ENCODE measurements around the gene NKX2-1. TPM values are rescaled to one million over a fixed set of nuclear protein-coding genes. Genes with fewer than 3 reads are reported as not detected.

The NKX2-1 gene
- total RNA-seq, 1 experiment from 2014 or later = not detected

DNA sequence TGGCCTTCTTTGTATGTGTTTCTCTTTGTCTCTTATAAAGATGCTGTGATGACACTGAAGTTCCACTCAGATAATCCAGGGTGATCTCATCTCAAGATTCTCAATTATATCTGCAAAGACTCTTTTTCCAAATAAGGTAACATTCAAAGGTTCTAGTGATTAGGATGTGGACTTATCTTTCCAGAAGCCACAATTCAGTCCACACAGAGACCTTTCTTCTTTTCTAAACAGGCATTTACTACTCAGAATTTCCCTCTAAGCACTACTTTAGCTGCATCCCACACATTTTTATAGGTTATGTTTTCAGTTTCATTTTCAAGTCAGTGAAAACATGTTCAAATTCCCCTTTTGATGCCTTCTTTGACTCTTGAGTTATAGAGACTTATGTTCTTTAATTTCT lies 9.0 kb upstream of the NKX2-1 start:
- intact Hi-C loops (cut with micrococcal nuclease) = no loop called here
- Histone ChIP-seq H3K4me3 (ENCODE audit: low read length) (no peak overlapping the region), H3K4me2 (ENCODE audit: low read length) (no peak overlapping the region), H3K9me2 (replicated peaks; ENCODE audit: low read length) (no peaks in the 10 kb centered on the region), H3K36me3 (ENCODE audit: low read depth, low read length) (no peaks in the 10 kb centered on the region), H3K27me3 (ENCODE audit: low read length) (peaks cover 85% of the 10 kb centered on the region), H3K79me2 (ENCODE audit: low read length) (no peaks in the 10 kb centered on the region), H3K4me1 (ENCODE audit: insufficient read depth, low read length) (no peaks in the 10 kb centered on the region), H3K27ac (ENCODE audit: low read length) (no peak overlapping the region), H3K9ac (ENCODE audit: low read length) (no peak overlapping the region), H2AFZ (ENCODE audit: low read length) (no peak overlapping the region), H3F3A (ENCODE audit: low read length, unreplicated experiment) (no peaks in the 10 kb centered on the region), H3K9me3 (ENCODE audit: low read length) (no peaks in the 10 kb centered on the region), H4K20me1 (ENCODE audit: low read length) (no peaks in the 10 kb centered on the region)
- ATAC-seq = no peak
- no TSS peak for BruUV-seq (replicated peaks)
- no peak for DNase-seq
- TF ChIP-seq EZH2phosphoT487 (IDR thresholded peaks at IDR 0.05; ENCODE audit: borderline replicate concordance, low read length) (no peak), EZH2 (IDR thresholded peaks at IDR 0.05; ENCODE audit: low read length, unreplicated experiment) (no peak)
- TF ChIP-seq, protein P1, sequence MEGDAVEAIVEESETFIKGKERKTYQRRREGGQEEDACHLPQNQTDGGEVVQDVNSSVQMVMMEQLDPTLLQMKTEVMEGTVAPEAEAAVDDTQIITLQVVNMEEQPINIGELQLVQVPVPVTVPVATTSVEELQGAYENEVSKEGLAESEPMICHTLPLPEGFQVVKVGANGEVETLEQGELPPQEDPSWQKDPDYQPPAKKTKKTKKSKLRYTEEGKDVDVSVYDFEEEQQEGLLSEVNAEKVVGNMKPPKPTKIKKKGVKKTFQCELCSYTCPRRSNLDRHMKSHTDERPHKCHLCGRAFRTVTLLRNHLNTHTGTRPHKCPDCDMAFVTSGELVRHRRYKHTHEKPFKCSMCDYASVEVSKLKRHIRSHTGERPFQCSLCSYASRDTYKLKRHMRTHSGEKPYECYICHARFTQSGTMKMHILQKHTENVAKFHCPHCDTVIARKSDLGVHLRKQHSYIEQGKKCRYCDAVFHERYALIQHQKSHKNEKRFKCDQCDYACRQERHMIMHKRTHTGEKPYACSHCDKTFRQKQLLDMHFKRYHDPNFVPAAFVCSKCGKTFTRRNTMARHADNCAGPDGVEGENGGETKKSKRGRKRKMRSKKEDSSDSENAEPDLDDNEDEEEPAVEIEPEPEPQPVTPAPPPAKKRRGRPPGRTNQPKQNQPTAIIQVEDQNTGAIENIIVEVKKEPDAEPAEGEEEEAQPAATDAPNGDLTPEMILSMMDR (conservative IDR thresholded peaks at IDR 0.05; ENCODE audit: low read depth, low read length) = no peak
- ChIA-PET POLR2A (ENCODE audit: unreplicated experiment) (no interaction called here), CTCF (no interaction called here)

DNA sequence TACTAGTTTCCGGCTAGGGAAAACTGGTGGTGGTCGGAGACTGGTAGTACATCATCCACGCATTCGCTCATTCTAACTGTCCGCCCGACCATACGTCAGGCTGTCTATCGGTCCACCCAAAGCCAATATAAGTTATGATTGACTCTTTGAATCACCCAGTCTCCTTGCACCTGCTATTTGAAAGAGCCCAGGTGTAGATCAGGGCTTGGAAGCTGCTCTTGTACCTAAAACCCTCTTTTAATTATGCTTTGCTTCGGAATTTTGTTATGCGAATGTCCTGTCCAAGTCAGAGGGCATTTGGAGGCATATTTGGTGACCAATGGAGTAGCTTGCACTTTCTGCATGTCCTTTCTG lies 5.7 kb upstream of the NKX2-1 start:
- intact Hi-C loops (cut with micrococcal nuclease) = no loop called here
- Histone ChIP-seq H3K4me1 (ENCODE audit: insufficient read depth, low read length) (no peaks in the 10 kb centered on the region), H4K20me1 (ENCODE audit: low read length) (no peaks in the 10 kb centered on the region), H3K9ac (ENCODE audit: low read length) (no peak overlapping the region), H3K4me2 (ENCODE audit: low read length) (no peak overlapping the region), H3K27ac (ENCODE audit: low read length) (no peak overlapping the region), H3K36me3 (ENCODE audit: low read depth, low read length) (no peaks in the 10 kb centered on the region), H3K27me3 (ENCODE audit: low read length) (peaks cover 59% of the 10 kb centered on the region), H3K9me3 (ENCODE audit: low read length) (no peaks in the 10 kb centered on the region), H3K9me2 (replicated peaks; ENCODE audit: low read length) (no peaks in the 10 kb centered on the region), H3K4me3 (ENCODE audit: low read length) (no peak overlapping the region), H3K79me2 (ENCODE audit: low read length) (no peaks in the 10 kb centered on the region), H3F3A (ENCODE audit: low read length, unreplicated experiment) (no peaks in the 10 kb centered on the region), H2AFZ (ENCODE audit: low read length) (no peak overlapping the region)
- ATAC-seq (no peak), DNase-seq (no peak)
- POLR2A ChIA-PET (ENCODE audit: unreplicated experiment) = no interaction called here
- TF ChIP-seq EZH2phosphoT487 (IDR thresholded peaks at IDR 0.05; ENCODE audit: borderline replicate concordance, low read length) (no peak), EZH2 (IDR thresholded peaks at IDR 0.05; ENCODE audit: low read length, unreplicated experiment) (no peak)
- TF ChIP-seq, protein P1 (conservative IDR thresholded peaks at IDR 0.05; ENCODE audit: low read depth, low read length) = no peak
- no TSS peak for BruUV-seq (replicated peaks)
- CTCF ChIA-PET = no interaction called here

DNA sequence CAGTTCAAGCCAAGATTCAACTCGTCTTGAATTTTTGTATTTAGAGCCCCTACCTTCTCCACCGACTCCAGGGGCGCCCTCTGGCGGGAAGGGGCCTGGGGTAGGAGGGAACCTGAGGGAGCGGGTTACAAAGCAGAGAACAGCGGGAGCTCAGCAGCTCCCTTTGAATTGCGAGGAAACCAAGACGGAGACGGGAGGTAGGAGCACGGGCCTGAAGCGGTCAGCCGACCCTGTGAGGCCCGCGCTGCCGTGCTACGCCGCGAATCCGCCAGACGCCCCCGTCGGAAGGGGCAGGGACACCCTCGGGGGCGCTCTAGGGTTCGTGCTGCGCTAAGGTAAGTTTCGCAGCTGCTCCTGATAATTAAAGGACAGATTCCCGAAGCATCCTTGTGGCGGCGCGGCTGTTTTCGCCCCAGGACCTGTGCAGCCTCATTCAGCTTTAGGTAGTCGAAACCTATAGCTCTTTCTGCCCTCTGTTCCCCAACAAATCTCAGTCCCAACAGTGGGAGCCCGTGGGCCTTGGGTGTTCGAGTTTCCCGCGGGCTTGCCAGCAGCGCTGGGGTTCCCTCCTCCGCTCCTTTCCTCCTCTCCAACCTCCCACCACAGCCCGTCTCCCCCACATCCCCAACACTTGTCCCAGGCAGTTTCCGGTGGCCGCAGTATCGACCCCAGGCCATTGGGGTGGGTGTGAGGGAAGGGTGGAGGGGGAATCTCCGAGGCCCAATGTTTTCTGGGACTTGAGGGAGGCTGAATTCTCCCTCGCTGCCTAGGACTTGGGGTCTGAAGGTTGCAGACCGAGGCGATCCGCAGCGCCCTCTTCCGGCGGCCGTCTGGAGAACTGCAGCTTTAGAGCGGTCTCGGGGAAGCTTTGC lies 5.1 kb upstream of the NKX2-1 start:
- TF ChIP-seq, protein P1 (conservative IDR thresholded peaks at IDR 0.05; ENCODE audit: low read depth, low read length) = peak; percentile 76
- TF ChIP-seq EZH2phosphoT487 (IDR thresholded peaks at IDR 0.05; ENCODE audit: borderline replicate concordance, low read length) (no peak), EZH2 (IDR thresholded peaks at IDR 0.05; ENCODE audit: low read length, unreplicated experiment) (no peak)
- DNase-seq (peak; percentile 62), ATAC-seq (peak; percentile 69)
- Histone ChIP-seq H4K20me1 (ENCODE audit: low read length) (no peaks in the 10 kb centered on the region), H3K4me1 (ENCODE audit: insufficient read depth, low read length) (no peaks in the 10 kb centered on the region), H3K27ac (ENCODE audit: low read length) (no peak overlapping the region), H3F3A (ENCODE audit: low read length, unreplicated experiment) (no peaks in the 10 kb centered on the region), H3K79me2 (ENCODE audit: low read length) (no peaks in the 10 kb centered on the region), H3K27me3 (ENCODE audit: low read length) (peaks cover 57% of the 10 kb centered on the region), H3K4me2 (ENCODE audit: low read length) (peak overlapping the region; percentile 41), H3K9me3 (ENCODE audit: low read length) (no peaks in the 10 kb centered on the region), H3K9ac (ENCODE audit: low read length) (no peak overlapping the region), H3K9me2 (replicated peaks; ENCODE audit: low read length) (no peaks in the 10 kb centered on the region), H2AFZ (ENCODE audit: low read length) (no peak overlapping the region), H3K36me3 (ENCODE audit: low read depth, low read length) (no peaks in the 10 kb centered on the region), H3K4me3 (ENCODE audit: low read length) (no peak overlapping the region)
- no TSS peak for BruUV-seq (replicated peaks)
- intact Hi-C loops (cut with micrococcal nuclease) = no loop called here
- ChIA-PET CTCF (interaction anchor here (0.5 to 0.7 kb wide), 2 partner anchors 455 to 1160 kb away, joined by 3 read pairs; no protein-coding TSS in a partner anchor), POLR2A (ENCODE audit: unreplicated experiment) (no interaction called here)

All from PC-3 (cell line).